ENCODE data around the gene PRKCH.

PRKCH gene

DNA sequence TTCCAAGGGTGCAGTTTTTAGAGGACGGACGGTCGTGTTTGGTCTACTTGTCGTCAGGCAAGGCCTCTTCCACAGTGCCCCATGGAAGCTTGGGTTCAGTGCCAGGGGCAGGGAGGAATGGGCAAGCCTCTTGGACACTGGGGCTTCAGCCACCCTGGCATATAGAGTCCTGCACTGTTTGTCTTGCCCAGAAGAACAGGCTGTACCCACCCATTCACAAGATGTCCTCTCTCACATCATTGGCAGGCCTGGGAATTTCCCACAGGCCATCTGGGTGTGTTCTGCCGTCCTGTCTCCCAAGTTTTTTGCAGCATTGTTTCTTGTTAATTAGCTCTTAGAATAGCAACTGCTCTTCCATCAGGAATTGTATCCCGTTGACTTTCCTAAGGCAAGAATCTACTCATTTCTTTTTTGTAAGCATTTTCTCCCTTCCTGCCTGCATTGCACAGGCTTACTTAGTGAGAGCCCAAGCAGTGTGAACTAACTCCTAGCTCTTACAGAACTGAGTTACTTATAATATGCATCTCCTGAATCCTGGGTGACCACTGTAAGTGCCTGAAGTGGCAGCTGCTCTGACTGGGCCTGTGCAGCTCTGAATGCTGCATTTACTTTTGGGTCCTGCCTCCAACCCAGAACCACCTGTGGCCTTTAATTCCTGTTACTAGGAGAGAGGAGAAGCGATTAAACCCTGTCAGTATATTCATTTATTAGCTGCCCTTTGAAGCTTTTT lies 224.5 kb downstream of the PRKCH start:
- TF ChIP-seq CTCF (IDR thresholded peaks at IDR 0.05; ENCODE audit: insufficient read depth, missing control alignments), result no peak
- DNase-seq (ENCODE audit: insufficient read length, low spot score) (no peak), FAIRE-seq (no peak)

DNA sequence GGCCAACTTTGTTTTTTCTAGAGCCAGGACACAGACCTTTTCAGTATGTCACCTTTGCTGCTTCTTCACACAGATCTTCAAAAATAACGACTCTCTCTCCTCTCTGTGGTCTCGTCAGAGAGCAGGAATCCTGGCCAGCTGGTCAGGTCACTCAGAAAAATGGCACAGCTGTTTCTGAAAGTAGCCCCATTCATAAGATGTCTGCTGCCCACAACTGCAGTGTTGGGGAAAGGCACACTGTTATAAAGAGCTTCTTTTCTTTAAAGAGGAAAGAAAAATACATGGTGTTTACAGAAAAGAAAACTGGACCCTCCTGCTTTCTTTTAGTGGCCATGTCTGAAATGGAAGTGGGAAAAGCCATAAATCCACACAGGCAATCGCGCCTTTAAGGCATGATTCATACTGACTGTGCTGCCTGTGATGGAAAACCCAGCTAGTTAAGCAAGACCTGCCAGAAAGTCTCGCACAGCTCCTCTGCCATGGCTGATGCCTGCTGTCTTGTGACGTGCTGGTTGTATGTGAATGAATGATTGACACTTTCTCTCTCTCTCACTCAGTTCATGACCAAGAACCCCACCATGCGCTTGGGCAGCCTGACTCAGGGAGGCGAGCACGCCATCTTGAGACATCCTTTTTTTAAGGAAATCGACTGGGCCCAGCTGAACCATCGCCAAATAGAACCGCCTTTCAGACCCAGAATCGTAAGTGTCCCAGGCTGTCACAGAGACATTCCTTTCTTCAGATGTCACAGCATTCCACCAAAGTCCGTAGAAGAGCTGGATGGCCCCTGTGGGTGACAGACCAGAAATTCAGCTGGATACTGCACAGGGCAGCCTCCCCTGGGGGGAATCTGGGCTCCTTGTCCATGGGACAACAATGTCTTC lies 226.0 kb downstream of the PRKCH start:
- FAIRE-seq (no peak), DNase-seq (ENCODE audit: insufficient read length, low spot score) (no peak)
- no peak for TF ChIP-seq CTCF (IDR thresholded peaks at IDR 0.05; ENCODE audit: insufficient read depth, missing control alignments)

- no peak for FAIRE-seq
- no peak for TF ChIP-seq CTCF (IDR thresholded peaks at IDR 0.05; ENCODE audit: insufficient read depth, missing control alignments)
- no peak for DNase-seq (ENCODE audit: insufficient read length, low spot score)
Measured at GRCh38 chr14:61549425-61549824, 228.0 kb downstream of the PRKCH start.

- TF ChIP-seq CTCF (IDR thresholded peaks at IDR 0.05; ENCODE audit: insufficient read depth, missing control alignments), result no peak
- no peak for DNase-seq (ENCODE audit: insufficient read length, low spot score)
- FAIRE-seq, result no peak
Measured at GRCh38 chr14:61551384-61551783, 230.0 kb downstream of the PRKCH start.

DNA sequence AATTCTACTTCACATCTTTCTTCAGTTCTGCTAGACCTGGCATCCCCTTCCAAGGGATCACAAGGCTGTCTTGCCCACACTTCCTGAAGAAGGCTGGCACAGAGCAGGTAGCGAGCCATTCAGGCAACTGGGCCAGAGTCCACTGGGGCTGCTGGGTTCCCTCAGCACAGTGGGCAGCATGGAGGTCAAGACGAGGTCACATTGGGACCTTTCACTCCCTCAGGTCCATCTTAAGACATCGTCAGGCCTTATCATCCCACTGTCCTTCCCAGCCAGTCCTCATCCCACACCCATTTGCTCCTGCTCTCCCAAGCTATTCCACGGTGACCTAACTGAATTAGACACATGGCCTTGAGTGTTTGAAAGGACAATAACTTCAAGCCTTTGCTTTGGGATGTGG lies 230.9 kb downstream of the PRKCH start:
- no peak for DNase-seq (ENCODE audit: insufficient read length, low spot score)

GRCh38 chr14:61553730-61554641 lies 232.6 kb downstream of the PRKCH start:
- no peak for FAIRE-seq
- DNase-seq (ENCODE audit: insufficient read length, low spot score), result no peak
- TF ChIP-seq CTCF (IDR thresholded peaks at IDR 0.05; ENCODE audit: insufficient read depth, missing control alignments), result no peak

More for the DNA sequence above, 230.9 kb downstream of the PRKCH start:
- TF ChIP-seq CTCF (IDR thresholded peaks at IDR 0.05; ENCODE audit: insufficient read depth, missing control alignments), result no peak
- FAIRE-seq, result no peak
